Activated naive CD4-positive, alpha-beta T cell treated with anti-CD3 and anti-CD28 coated beads for 36 hours (primary cell): ENCODE data around the gene G6PC1. TPM values are rescaled to one million over a fixed set of nuclear protein-coding genes. Genes with fewer than 3 reads are reported as not detected.
A peak's percentile ranks its signal among the peaks of the same experiment; 100 is the strongest.
"Not testable (repeated sequence)": the region's sequence is repeated elsewhere in the genome, so short reads cannot be mapped to it uniquely, and the experiment has no call there.

Experiments
- CTCF ChIA-PET: fragments of 350-600 bp; sonication (Branson Sonifier 250); formaldehyde crosslinking; loops from one replicate; lab custom pipeline; 2021; ENCODE audit warnings: antibody characterized with exemption; lab: Charles Lee
- DNase-seq: peaks from one replicate; pipeline ENCODE4 v3.0.0-alpha.2; 2020
- H3K27ac Mint-ChIP-seq: one replicate; pipeline ENCODE4 v1.8.0; 2021; ENCODE audit warnings: mild to moderate bottlenecking, mixed read lengths
- H3K27me3 Mint-ChIP-seq: one replicate; pipeline ENCODE4 v1.8.0; 2021; ENCODE audit warnings: low read depth, mixed read lengths
- H3K36me3 Mint-ChIP-seq: one replicate; pipeline ENCODE4 v1.8.0; 2021; ENCODE audit warnings: low read depth, mixed read lengths
- H3K4me1 Mint-ChIP-seq: one replicate; pipeline ENCODE4 v1.8.0; 2021; ENCODE audit warnings: low read depth, mixed read lengths
- H3K4me3 Mint-ChIP-seq: one replicate; pipeline ENCODE4 v1.8.0; 2021; ENCODE audit warnings: mild to moderate bottlenecking, moderate library complexity, mixed read lengths
- H3K9me3 Mint-ChIP-seq: one replicate; pipeline ENCODE4 v1.8.0; 2021; ENCODE audit warnings: mixed read lengths
- intact Hi-C: fragments of 100-400 bp; cut with micrococcal nuclease; formaldehyde crosslinking; loops from one replicate; pipeline ENCODE4 v1.15.1; 2023
- total RNA-seq, 2 experiments: library from RNA; stranded (reverse); gene quantifications; one replicate each; pipeline ENCODE4 v1.2.3, GENCODE V29; 2021

G6PC1 gene
- not detected for total RNA-seq

DNA sequence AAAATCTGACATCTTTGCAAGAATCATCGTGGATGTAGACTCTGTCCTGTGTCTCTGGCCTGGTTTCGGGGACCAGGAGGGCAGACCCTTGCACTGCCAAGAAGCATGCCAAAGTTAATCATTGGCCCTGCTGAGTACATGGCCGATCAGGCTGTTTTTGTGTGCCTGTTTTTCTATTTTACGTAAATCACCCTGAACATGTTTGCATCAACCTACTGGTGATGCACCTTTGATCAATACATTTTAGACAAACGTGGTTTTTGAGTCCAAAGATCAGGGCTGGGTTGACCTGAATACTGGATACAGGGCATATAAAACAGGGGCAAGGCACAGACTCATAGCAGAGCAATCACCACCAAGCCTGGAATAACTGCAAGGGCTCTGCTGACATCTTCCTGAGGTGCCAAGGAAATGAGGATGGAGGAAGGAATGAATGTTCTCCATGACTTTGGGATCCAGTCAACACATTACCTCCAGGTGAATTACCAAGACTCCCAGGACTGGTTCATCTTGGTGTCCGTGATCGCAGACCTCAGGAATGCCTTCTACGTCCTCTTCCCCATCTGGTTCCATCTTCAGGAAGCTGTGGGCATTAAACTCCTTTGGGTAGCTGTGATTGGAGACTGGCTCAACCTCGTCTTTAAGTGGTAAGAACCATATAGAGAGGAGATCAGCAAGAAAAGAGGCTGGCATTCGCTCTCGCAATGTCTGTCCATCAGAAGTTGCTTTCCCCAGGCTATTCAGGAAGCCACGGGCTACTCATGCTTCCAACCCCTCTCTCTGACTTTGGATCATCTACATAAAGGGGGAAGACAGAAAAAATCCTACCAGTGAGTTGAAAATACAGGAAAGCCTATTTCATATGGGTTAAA is at the start of gene G6PC1:
TSS of gene G6PC1 (plus strand) at position 340 of the 872 bp plus-strand sequence. CDS start at position 418, 78 bp downstream.
- Mint-ChIP-seq H3K4me1 (no peaks in the 10 kb centered on the region), H3K27ac (no peak within 1 kb of the TSS), H3K4me3 (no peak within 1 kb of the TSS), H3K27me3 (peaks cover 2% of the 10 kb centered on the region), H3K9me3 (no peaks in the 10 kb centered on the region), H3K36me3 (no peaks in the 10 kb centered on the region)
- intact Hi-C loops, result no loop called here
- CTCF ChIA-PET, result no interaction called here
- DNase-seq, result no peak

DNA sequence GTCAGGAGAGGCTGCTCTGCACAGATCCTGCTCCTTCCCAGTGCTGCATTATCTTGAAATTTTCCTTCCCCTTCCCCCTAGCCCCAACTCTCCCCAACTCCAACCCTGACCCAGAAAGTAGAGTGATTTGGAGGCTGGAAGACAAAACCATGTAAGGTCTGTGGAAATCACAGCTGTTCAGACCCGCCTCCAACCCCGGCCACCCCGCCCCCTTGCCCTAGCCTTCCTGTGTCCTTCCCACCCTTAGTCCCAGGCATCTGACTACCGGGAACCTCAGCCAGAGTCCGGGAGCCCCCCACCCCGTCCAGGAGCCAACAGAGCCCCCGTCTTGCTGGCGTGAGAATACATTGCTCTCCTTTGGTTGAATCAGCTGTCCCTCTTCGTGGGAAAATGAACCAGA is 49.6 kb upstream of the G6PC1 start, which contains the start of gene AOC3:
TSS of gene AOC3 (plus strand) at position 246 of the 400 bp plus-strand sequence. CDS start at position 391, 145 bp downstream.
- Mint-ChIP-seq H3K4me3 (no peak within 1 kb of the TSS), H3K27me3 (no peaks in the 10 kb centered on the region), H3K4me1 (peaks cover 4% of the 10 kb centered on the region), H3K36me3 (no peaks in the 10 kb centered on the region), H3K9me3 (no peaks in the 10 kb centered on the region), H3K27ac (peak within 1 kb of the TSS; percentile 30)
- no peak for DNase-seq
- CTCF ChIA-PET, result no interaction called here
- intact Hi-C loops, result no loop called here

DNA sequence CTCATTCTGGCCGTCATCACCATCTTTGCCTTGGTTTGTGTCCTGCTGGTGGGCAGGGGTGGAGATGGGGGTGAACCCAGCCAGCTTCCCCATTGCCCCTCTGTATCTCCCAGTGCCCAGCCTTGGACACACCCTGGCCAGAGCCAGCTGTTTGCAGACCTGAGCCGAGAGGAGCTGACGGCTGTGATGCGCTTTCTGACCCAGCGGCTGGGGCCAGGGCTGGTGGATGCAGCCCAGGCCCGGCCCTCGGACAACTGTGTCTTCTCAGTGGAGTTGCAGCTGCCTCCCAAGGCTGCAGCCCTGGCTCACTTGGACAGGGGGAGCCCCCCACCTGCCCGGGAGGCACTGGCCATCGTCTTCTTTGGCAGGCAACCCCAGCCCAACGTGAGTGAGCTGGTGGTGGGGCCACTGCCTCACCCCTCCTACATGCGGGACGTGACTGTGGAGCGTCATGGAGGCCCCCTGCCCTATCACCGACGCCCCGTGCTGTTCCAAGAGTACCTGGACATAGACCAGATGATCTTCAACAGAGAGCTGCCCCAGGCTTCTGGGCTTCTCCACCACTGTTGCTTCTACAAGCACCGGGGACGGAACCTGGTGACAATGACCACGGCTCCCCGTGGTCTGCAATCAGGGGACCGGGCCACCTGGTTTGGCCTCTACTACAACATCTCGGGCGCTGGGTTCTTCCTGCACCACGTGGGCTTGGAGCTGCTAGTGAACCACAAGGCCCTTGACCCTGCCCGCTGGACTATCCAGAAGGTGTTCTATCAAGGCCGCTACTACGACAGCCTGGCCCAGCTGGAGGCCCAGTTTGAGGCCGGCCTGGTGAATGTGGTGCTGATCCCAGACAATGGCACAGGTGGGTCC is 49.0 kb upstream of the G6PC1 start:
- DNase-seq, H3K27ac Mint-ChIP-seq, H3K36me3 Mint-ChIP-seq, CTCF ChIA-PET, H3K9me3 Mint-ChIP-seq, H3K4me1 Mint-ChIP-seq, H3K27me3 Mint-ChIP-seq, intact Hi-C loops, H3K4me3 Mint-ChIP-seq: not testable (repeated sequence)

DNA sequence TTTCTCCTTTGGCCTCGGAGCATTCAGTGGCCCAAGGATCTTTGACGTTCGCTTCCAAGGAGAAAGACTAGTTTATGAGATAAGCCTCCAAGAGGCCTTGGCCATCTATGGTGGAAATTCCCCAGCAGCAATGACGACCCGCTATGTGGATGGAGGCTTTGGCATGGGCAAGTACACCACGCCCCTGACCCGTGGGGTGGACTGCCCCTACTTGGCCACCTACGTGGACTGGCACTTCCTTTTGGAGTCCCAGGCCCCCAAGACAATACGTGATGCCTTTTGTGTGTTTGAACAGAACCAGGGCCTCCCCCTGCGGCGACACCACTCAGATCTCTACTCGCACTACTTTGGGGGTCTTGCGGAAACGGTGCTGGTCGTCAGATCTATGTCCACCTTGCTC is 48.2 kb upstream of the G6PC1 start:
- no peaks in the 10 kb centered on the region for H3K9me3 Mint-ChIP-seq
- no peaks in the 10 kb centered on the region for H3K4me1 Mint-ChIP-seq
- intact Hi-C loops, result no loop called here
- DNase-seq, result no peak
- no peak overlapping the region for H3K4me3 Mint-ChIP-seq
- H3K27me3 Mint-ChIP-seq, result no peaks in the 10 kb centered on the region
- CTCF ChIA-PET, result interaction anchor here (0.6 kb wide), 1 partner anchor 86 kb away, joined by 4 read pairs; no protein-coding TSS in a partner anchor
- H3K36me3 Mint-ChIP-seq, result peaks cover 1% of the 10 kb centered on the region
- H3K27ac Mint-ChIP-seq, result no peak overlapping the region

DNA sequence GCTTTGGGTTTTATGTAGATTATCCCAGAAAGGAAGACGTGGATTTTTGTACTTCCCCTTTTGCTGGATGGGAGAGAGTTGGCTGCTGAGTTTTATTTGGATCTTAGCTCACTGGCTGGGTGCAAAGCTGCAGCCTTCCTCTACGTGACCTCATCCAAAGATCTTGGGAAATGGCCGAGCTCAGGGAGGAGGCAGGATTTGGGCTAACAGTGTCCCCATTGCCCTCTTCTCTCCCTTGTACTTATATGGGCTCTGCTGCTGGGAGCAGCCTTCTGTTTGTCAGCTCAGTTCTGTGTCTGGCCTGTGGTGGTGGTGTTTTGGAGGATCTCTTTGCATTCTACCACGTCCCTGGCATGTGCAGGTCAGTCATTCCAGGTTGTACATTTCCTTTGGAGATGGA is 47.6 kb upstream of the G6PC1 start:
- H3K4me1 Mint-ChIP-seq, result no peaks in the 10 kb centered on the region
- H3K27me3 Mint-ChIP-seq, result no peaks in the 10 kb centered on the region
- H3K36me3 Mint-ChIP-seq, result peaks cover 1% of the 10 kb centered on the region
- H3K27ac Mint-ChIP-seq, result no peak overlapping the region
- DNase-seq, result no peak
- H3K4me3 Mint-ChIP-seq, result no peak overlapping the region
- intact Hi-C loops, result no loop called here
- no peaks in the 10 kb centered on the region for H3K9me3 Mint-ChIP-seq
- CTCF ChIA-PET, result interaction anchor here (0.6 kb wide), 1 partner anchor 85 kb away, joined by 4 read pairs; no protein-coding TSS in a partner anchor

DNA sequence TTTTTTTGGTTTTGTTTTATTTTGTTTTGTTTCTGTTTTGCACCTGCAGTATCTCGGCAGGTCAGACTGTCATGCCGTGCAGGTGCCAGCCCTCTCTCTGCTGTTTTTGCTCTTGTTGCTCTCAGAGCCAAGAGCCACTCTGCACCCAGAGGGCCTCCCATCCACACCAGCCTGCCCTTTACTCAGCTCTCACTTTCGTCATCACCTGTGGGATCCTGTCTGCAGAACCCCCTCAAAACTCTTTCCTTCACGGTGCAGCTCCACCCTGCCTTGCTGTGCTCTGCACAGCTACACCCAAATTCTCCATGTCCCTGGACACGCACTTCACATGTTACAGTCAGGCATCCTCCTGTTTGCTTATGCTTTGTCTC is 47.0 kb upstream of the G6PC1 start:
- H3K36me3 Mint-ChIP-seq, result peaks cover 1% of the 10 kb centered on the region
- CTCF ChIA-PET, result no interaction called here
- H3K4me3 Mint-ChIP-seq, result no peak overlapping the region
- DNase-seq, result no peak
- intact Hi-C loops, result no loop called here
- no peaks in the 10 kb centered on the region for H3K4me1 Mint-ChIP-seq
- no peaks in the 10 kb centered on the region for H3K9me3 Mint-ChIP-seq
- H3K27me3 Mint-ChIP-seq, result no peaks in the 10 kb centered on the region
- H3K27ac Mint-ChIP-seq, result no peak overlapping the region

DNA sequence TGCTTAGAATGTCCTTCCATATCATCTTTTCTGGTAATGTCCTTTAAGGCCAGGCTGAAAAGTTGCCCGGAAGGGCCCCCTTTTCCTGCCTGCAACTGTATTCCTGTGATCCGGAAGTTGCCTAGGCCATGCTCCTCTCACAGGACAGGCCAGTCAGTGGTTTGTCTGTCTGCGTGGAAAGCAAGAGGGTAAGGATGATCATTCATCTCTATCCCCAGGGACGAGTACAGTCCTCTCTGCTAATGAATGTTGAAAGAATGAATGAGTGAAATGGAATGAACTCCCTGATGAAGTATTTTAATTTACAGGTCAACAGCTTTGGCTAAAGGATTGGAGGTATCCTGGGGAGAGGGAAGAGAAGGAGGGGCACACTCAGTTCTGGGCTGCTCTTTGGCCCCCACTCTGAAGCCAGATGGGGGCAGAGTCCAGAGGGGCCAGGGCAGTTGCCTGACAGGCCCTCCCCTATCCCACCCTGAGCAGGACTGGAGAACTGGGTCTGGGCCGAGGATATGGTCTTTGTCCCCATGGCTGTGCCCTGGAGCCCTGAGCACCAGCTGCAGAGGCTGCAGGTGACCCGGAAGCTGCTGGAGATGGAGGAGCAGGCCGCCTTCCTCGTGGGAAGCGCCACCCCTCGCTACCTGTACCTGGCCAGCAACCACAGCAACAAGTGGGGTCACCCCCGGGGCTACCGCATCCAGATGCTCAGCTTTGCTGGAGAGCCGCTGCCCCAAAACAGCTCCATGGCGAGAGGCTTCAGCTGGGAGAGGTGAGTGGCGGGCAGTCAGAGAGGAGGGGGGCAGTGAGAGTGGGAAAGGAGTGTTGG is 46.4 kb upstream of the G6PC1 start:
- CTCF ChIA-PET, result no interaction called here
- Mint-ChIP-seq H3K9me3 (no peaks in the 10 kb centered on the region), H3K36me3 (peaks cover 1% of the 10 kb centered on the region), H3K27me3 (no peaks in the 10 kb centered on the region), H3K4me1 (no peaks in the 10 kb centered on the region), H3K4me3 (no peak overlapping the region), H3K27ac (no peak overlapping the region)
- intact Hi-C loops, result no loop called here
- no peak for DNase-seq

DNA sequence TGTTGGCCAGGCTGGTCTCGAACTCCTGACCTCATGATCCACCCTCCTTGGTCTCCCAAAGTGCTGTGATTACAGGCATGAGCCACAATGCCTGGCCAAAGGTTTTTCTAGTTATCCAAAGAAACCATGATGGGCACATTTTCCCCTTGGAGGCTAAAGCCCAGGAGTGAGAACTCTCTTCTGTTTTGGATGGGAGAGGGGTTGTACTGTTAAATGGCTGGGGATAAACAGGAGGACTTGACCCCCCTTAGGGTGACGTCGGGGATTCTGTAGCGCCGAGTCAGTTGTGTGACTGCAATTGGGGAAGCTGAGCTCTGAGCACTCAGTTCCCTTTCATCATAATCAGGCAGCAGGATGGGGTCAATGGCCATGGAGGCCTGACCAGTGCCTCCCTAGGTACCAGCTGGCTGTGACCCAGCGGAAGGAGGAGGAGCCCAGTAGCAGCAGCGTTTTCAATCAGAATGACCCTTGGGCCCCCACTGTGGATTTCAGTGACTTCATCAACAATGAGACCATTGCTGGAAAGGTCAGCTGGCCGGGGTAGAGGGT is 45.5 kb upstream of the G6PC1 start:
- Mint-ChIP-seq H3K27ac (no peak overlapping the region), H3K36me3 (peaks cover 1% of the 10 kb centered on the region), H3K4me3 (no peak overlapping the region), H3K4me1 (no peaks in the 10 kb centered on the region), H3K9me3 (no peaks in the 10 kb centered on the region), H3K27me3 (no peaks in the 10 kb centered on the region)
- intact Hi-C loops, result no loop called here
- CTCF ChIA-PET, result no interaction called here
- DNase-seq, result no peak

DNA sequence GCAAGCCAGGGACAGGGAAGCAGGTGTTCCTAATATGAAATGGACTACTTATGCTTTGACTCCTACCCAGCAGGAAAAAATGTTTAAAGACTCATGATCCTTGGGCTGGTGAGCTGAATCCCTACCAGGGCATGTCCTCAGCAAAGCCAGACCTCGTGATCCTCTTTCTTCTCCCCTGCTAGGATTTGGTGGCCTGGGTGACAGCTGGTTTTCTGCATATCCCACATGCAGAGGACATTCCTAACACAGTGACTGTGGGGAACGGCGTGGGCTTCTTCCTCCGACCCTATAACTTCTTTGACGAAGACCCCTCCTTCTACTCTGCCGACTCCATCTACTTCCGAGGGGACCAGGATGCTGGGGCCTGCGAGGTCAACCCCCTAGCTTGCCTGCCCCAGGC is 44.5 kb upstream of the G6PC1 start:
- intact Hi-C loops, CTCF ChIA-PET, H3K27me3 Mint-ChIP-seq, H3K4me3 Mint-ChIP-seq, H3K27ac Mint-ChIP-seq, DNase-seq, H3K36me3 Mint-ChIP-seq, H3K9me3 Mint-ChIP-seq, H3K4me1 Mint-ChIP-seq: not testable (repeated sequence)

DNA sequence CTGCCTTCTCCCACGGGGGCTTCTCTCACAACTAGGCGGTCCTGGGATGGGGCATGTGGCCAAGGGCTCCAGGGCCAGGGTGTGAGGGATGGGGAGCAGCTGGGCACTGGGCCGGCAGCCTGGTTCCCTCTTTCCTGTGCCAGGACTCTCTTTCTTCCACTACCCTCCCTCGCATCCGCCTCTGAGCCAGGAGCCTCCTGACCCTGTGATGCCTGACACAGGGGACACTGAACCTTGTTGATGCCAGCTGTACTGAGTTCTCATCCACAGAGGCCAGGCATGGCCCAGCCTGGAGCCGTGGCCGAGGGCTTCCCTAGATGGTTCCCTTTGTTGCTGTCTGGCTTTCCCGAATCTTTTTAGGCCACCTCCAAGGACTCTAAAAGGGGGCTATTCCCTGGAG is 44.1 kb upstream of the G6PC1 start:
- intact Hi-C loops, DNase-seq, H3K9me3 Mint-ChIP-seq, CTCF ChIA-PET, H3K4me1 Mint-ChIP-seq, H3K36me3 Mint-ChIP-seq, H3K4me3 Mint-ChIP-seq, H3K27me3 Mint-ChIP-seq, H3K27ac Mint-ChIP-seq: not testable (repeated sequence)

DNA sequence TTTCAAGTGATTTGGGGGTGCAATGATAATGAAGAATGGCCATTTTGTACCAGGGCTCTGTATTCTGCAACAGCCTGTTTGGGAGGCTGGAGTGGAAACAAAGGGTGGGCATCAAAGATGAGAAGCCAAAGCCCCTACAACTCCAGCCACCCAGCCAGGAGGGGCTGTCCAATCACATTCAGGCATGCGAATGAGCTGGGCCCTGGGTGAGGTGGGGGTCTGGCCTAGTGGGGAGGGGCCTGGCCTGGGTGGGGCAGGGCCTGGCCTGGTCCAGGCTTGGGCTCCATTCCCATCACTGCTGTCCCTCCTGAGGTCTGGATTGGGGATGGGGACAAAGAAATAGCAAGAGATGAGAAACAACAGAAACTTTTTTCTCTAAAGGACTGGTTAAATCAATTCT is 43.2 kb upstream of the G6PC1 start:
- Mint-ChIP-seq H3K27ac (no peak overlapping the region), H3K27me3 (no peaks in the 10 kb centered on the region), H3K4me1 (no peaks in the 10 kb centered on the region), H3K36me3 (peaks cover 1% of the 10 kb centered on the region), H3K9me3 (no peaks in the 10 kb centered on the region), H3K4me3 (no peak overlapping the region)
- intact Hi-C loops, result no loop called here
- CTCF ChIA-PET, result no interaction called here
- no peak for DNase-seq

DNA sequence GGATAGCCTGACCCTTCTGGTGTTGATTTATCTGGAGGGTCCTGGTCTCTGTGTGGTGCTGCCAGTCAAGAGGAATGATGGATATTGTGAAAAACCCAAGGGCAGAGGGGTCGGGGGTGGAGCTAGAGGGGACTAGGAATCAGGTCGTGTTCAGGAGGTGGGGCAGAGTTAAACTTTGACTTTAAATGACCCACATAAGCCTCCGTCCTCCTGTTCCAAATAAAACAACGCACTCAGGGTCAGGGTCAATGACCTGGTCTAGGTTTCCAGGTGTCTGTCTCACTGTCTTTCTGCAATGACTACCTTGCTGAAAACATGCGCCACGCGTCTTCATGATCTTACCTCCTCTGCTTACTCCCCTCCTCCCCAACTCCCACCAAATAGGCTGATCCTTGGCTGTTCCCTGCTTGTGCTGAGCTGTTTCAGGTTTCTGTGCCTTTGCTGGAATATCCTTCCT is 34.9 kb upstream of the G6PC1 start:
- peaks cover 6% of the 10 kb centered on the region for H3K27me3 Mint-ChIP-seq
- DNase-seq, result no peak
- H3K36me3 Mint-ChIP-seq, result no peaks in the 10 kb centered on the region
- H3K4me1 Mint-ChIP-seq, result no peaks in the 10 kb centered on the region
- CTCF ChIA-PET, result no interaction called here
- H3K9me3 Mint-ChIP-seq, result peaks cover 2% of the 10 kb centered on the region
- intact Hi-C loops, result no loop called here
- H3K27ac Mint-ChIP-seq, result no peak overlapping the region
- no peak overlapping the region for H3K4me3 Mint-ChIP-seq
